LNCAP (cell line): ENCODE measurements around the gene KCTD12.

Experiments used
- TF ChIP-seq, protein P1 (sequence below): fragments of 450-650 bp; IDR thresholded peaks from 2 replicates; pipeline ENCODE4 v1.5.1; 2017; ENCODE audit warnings: mild to moderate bottlenecking

Gene KCTD12

GRCh38 chr13:76894401-76895110 lies 8.4 kb upstream of the KCTD12 start:
- TF ChIP-seq, protein P1, sequence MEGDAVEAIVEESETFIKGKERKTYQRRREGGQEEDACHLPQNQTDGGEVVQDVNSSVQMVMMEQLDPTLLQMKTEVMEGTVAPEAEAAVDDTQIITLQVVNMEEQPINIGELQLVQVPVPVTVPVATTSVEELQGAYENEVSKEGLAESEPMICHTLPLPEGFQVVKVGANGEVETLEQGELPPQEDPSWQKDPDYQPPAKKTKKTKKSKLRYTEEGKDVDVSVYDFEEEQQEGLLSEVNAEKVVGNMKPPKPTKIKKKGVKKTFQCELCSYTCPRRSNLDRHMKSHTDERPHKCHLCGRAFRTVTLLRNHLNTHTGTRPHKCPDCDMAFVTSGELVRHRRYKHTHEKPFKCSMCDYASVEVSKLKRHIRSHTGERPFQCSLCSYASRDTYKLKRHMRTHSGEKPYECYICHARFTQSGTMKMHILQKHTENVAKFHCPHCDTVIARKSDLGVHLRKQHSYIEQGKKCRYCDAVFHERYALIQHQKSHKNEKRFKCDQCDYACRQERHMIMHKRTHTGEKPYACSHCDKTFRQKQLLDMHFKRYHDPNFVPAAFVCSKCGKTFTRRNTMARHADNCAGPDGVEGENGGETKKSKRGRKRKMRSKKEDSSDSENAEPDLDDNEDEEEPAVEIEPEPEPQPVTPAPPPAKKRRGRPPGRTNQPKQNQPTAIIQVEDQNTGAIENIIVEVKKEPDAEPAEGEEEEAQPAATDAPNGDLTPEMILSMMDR = no peak

GRCh38 chr13:76892488-76892887 lies 6.3 kb upstream of the KCTD12 start:
- TF ChIP-seq, protein P1 = no peak

- TF ChIP-seq, protein P1 = no peak
Observed at GRCh38 chr13:76890021-76890420, 3.8 kb upstream of the KCTD12 start.

GRCh38 chr13:76889254-76889653 lies 3.0 kb upstream of the KCTD12 start:
- TF ChIP-seq, protein P1 = no peak

- TF ChIP-seq, protein P1 = no peak
Observed at GRCh38 chr13:76888421-76888820, 2.2 kb upstream of the KCTD12 start.

GRCh38 chr13:76887076-76887563 lies 915 bp upstream of the KCTD12 start:
- TF ChIP-seq, protein P1 = no peak

DNA sequence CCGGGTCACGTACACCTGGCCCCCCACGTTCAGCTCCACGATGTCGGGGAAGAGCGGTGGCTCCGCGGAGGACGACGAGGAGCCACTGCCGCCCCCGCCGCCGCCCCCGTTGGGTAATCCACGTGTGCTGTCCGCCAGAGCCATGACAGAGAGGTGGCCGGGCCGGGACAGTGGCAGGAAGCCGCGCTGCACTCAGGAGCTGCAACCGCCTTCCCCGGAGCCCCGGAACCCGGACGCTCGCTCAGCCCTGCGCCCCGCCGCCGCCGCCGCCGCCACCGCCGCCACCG lies 257 bp downstream of the KCTD12 start:
- TF ChIP-seq, protein P1 = no peak
